IMR-90 (cell line): ENCODE measurements around the gene PPFIA2. TPM values are rescaled to one million over a fixed set of nuclear protein-coding genes. Genes with fewer than 3 reads are reported as not detected.

Experiments
- ATAC-seq: fragments of 200-7000 bp; cut with Tn5 transposase; 2 replicates; pipeline ENCODE4 v1.9.1; 2020; ENCODE audit warnings: low read depth, mild to moderate bottlenecking, moderate library complexity
- BruUV-seq: library from RNA; stranded (reverse); fragments of 400-500 nt; replicated peaks from 2 replicates; lab custom pipeline; 2021; lab: Mats Ljungman, UMichigan
- CTCF ChIA-PET: fragments of 300-600 bp; formaldehyde crosslinking; extraction: SDS; loops from one replicate; lab custom pipeline; 2021; ENCODE audit warnings: antibody characterized with exemption; lab: Yijun Ruan, JAX
- POLR2A ChIA-PET: fragments of 300-600 bp; sonication (Branson Sonifier 250); formaldehyde crosslinking; loops from one replicate; lab custom pipeline; 2022; ENCODE audit warnings: antibody characterized with exemption; ENCODE audit not compliant: unreplicated experiment; lab: Charles Lee
- DNase-seq: peaks from one replicate; pipeline ENCODE4 v3.0.0; 2013
- H2AFZ ChIP-seq: replicated peaks from 2 replicates; pipeline ENCODE3; 2013; ENCODE audit warnings: low read length, mild to moderate bottlenecking; ENCODE audit not compliant: poor library complexity
- H2AK5ac ChIP-seq: 2 replicates; pipeline ENCODE4 v1.6.1; 2013; ENCODE audit warnings: low read depth, low read length, inconsistent platforms
- H2AK9ac ChIP-seq: replicated peaks from 2 replicates; pipeline ENCODE3; 2013; ENCODE audit warnings: mild to moderate bottlenecking, low read depth, low read length, moderate library complexity; ENCODE audit not compliant: poor library complexity
- H2BK120ac ChIP-seq: 2 replicates; pipeline ENCODE4 v1.6.1; 2013; ENCODE audit warnings: low read depth, low read length, inconsistent platforms
- H2BK15ac ChIP-seq: 3 replicates; pipeline ENCODE4 v1.6.1; 2013; ENCODE audit warnings: low read depth, low read length, inconsistent platforms
- H2BK20ac ChIP-seq: 2 replicates; pipeline ENCODE4 v1.6.1; 2013; ENCODE audit warnings: low read depth, mild to moderate bottlenecking, inconsistent platforms, low read length, moderate library complexity
- H2BK5ac ChIP-seq: 2 replicates; pipeline ENCODE4 v1.6.1; 2013; ENCODE audit warnings: mild to moderate bottlenecking, low read depth, low read length, inconsistent platforms; ENCODE audit not compliant: poor library complexity, severe bottlenecking
- H3K14ac ChIP-seq: replicated peaks from 2 replicates; pipeline ENCODE4 v1.6.1; 2013; ENCODE audit warnings: low read depth, low read length, inconsistent platforms
- H3K18ac ChIP-seq: 2 replicates; pipeline ENCODE4 v1.6.1; 2013; ENCODE audit warnings: low read depth, low read length, control low read depth
- H3K23ac ChIP-seq: 2 replicates; pipeline ENCODE4 v1.6.1; 2013; ENCODE audit warnings: low read depth, low read length, inconsistent platforms
- H3K27ac ChIP-seq: 2 replicates; pipeline ENCODE4 v1.5.1; 2013; ENCODE audit warnings: mild to moderate bottlenecking, control low read depth, low read length; ENCODE audit not compliant: insufficient read depth
- H3K27me3 ChIP-seq: 2 replicates; pipeline ENCODE4 v1.6.1; 2013; ENCODE audit warnings: low read length; ENCODE audit not compliant: control insufficient read depth, insufficient read depth
- H3K36me3 ChIP-seq: 2 replicates; pipeline ENCODE4 v1.6.1; 2013; ENCODE audit warnings: low read length, mixed read lengths; ENCODE audit not compliant: control insufficient read depth, insufficient read depth
- H3K4ac ChIP-seq: 2 replicates; pipeline ENCODE4 v1.6.1; 2013; ENCODE audit warnings: low read depth, low read length, inconsistent platforms
- H3K4me1 ChIP-seq: 2 replicates; pipeline ENCODE4 v1.6.1; 2013; ENCODE audit warnings: low read length, mixed read lengths; ENCODE audit not compliant: control insufficient read depth, insufficient read depth
- H3K4me2 ChIP-seq: 2 replicates; pipeline ENCODE4 v1.6.1; 2013; ENCODE audit warnings: low read depth, mild to moderate bottlenecking, control low read depth, low read length, moderate library complexity
- H3K4me3 ChIP-seq: 2 replicates; pipeline ENCODE4 v1.5.1; 2013; ENCODE audit warnings: low read depth, mild to moderate bottlenecking, control low read depth, low read length, moderate library complexity; ENCODE audit not compliant: insufficient read depth
- H3K56ac ChIP-seq: 2 replicates; pipeline ENCODE4 v1.6.1; 2013; ENCODE audit warnings: low read length, inconsistent platforms; ENCODE audit not compliant: insufficient read depth; ENCODE audit errors: extremely low read depth
- H3K79me1 ChIP-seq, 2 experiments: 2 replicates each; pipeline ENCODE4 v1.6.1; 2013; ENCODE audit warnings: low read length in 2 of 2, inconsistent platforms in 1 of 2, low read depth in 1 of 2
- H3K9ac ChIP-seq: 2 replicates; pipeline ENCODE4 v1.6.1; 2013; ENCODE audit warnings: low read depth, low read length, control low read depth
- H3K9me1 ChIP-seq: 2 replicates; pipeline ENCODE4 v1.6.1; 2013; ENCODE audit warnings: low read length, inconsistent platforms; ENCODE audit not compliant: insufficient read depth
- H3K9me3 ChIP-seq: 2 replicates; pipeline ENCODE4 v1.6.1; 2013; ENCODE audit warnings: low read length; ENCODE audit not compliant: control insufficient read depth, insufficient read depth
- H4K20me1 ChIP-seq: 2 replicates; pipeline ENCODE4 v1.6.1; 2013; ENCODE audit warnings: low read length, inconsistent platforms; ENCODE audit not compliant: insufficient read depth
- H4K5ac ChIP-seq: 2 replicates; pipeline ENCODE4 v1.6.1; 2013; ENCODE audit warnings: mild to moderate bottlenecking, low read depth, low read length, control low read depth
- H4K8ac ChIP-seq, 2 experiments: 2 replicates each; pipeline ENCODE4 v1.6.1; 2013; ENCODE audit warnings: low read depth in 2 of 2, low read length in 2 of 2, control low read depth in 1 of 2, inconsistent platforms in 1 of 2
- H4K91ac ChIP-seq: 2 replicates; pipeline ENCODE4 v1.6.1; 2013; ENCODE audit warnings: low read depth, low read length, inconsistent platforms; ENCODE audit not compliant: insufficient read depth
- BHLHE40 ChIP-seq: fragments of 150-350 bp; IDR thresholded peaks from 2 replicates; pipeline ENCODE4 v1.6.1; 2016; ENCODE audit warnings: mild to moderate bottlenecking, low read depth, low read length
- CEBPB ChIP-seq: IDR thresholded peaks from 2 replicates; pipeline ENCODE4 v1.6.1; 2012; ENCODE audit warnings: low read depth, low read length, improper control_type of control experiment
- CHD1 ChIP-seq: IDR thresholded peaks from 2 replicates; pipeline ENCODE4 v1.6.1; 2012; ENCODE audit warnings: low read depth, low read length, improper control_type of control experiment
- CTCF ChIP-seq: conservative IDR thresholded peaks from 2 replicates; pipeline ENCODE4 v1.5.1; 2012; ENCODE audit warnings: mild to moderate bottlenecking, low read depth, low read length, improper control_type of control experiment
- ELK1 ChIP-seq: fragments of 150-350 bp; IDR thresholded peaks from 2 replicates; pipeline ENCODE4 v1.6.1; 2016; ENCODE audit warnings: low read depth, mild to moderate bottlenecking, low read length, moderate library complexity, borderline replicate concordance
- FOS ChIP-seq: fragments of 150-350 bp; IDR thresholded peaks from 2 replicates; pipeline ENCODE4 v1.6.1; 2016; ENCODE audit warnings: low read depth, low read length
- MAFK ChIP-seq: IDR thresholded peaks from 2 replicates; pipeline ENCODE4 v1.6.1; 2012; ENCODE audit warnings: low read depth, low read length, improper control_type of control experiment
- MAZ ChIP-seq: IDR thresholded peaks from 2 replicates; pipeline ENCODE4 v1.6.1; 2012; ENCODE audit warnings: low read depth, mild to moderate bottlenecking, low read length, improper control_type of control experiment, moderate library complexity, borderline replicate concordance
- MXI1 ChIP-seq: IDR thresholded peaks from 2 replicates; pipeline ENCODE4 v1.6.1; 2012; ENCODE audit warnings: low read depth, mild to moderate bottlenecking, low read length, moderate library complexity, borderline replicate concordance
- NFE2L2 ChIP-seq: fragments of 150-350 bp; IDR thresholded peaks from 2 replicates; pipeline ENCODE4 v1.6.1; 2016; ENCODE audit warnings: low read depth, mild to moderate bottlenecking, low read length
- POLR2A ChIP-seq: IDR thresholded peaks from 2 replicates; pipeline ENCODE4 v1.6.1; 2012; ENCODE audit warnings: mild to moderate bottlenecking, low read depth, low read length
- RAD21 ChIP-seq: IDR thresholded peaks from 2 replicates; pipeline ENCODE4 v1.6.1; 2012; ENCODE audit warnings: low read length, improper control_type of control experiment
- RCOR1 ChIP-seq: IDR thresholded peaks from 2 replicates; pipeline ENCODE4 v1.6.1; 2012; ENCODE audit warnings: mild to moderate bottlenecking, low read length, improper control_type of control experiment; ENCODE audit not compliant: insufficient replicate concordance
- RFX5 ChIP-seq: IDR thresholded peaks from 2 replicates; pipeline ENCODE4 v1.8.0; 2012; ENCODE audit warnings: low read depth, mild to moderate bottlenecking, low read length, moderate library complexity
- SMC3 ChIP-seq: fragments of 150-350 bp; IDR thresholded peaks from 2 replicates; pipeline ENCODE4 v1.6.1; 2016; ENCODE audit warnings: low read depth, mild to moderate bottlenecking, antibody characterized with exemption, low read length, moderate library complexity
- USF2 ChIP-seq: fragments of 150-350 bp; IDR thresholded peaks from 2 replicates; pipeline ENCODE4 v1.6.1; 2017; ENCODE audit warnings: mild to moderate bottlenecking, antibody characterized with exemption, low read length, low read depth
- WGBS, 2 experiments: methylation state at CpG; one replicate each; pipeline versions ENCODE4 v1.1.5 to v1.1.7; 2013; ENCODE audit warnings: missing lambda C conversion rate in 2 of 2; ENCODE audit not compliant: insufficient read length in 1 of 2; ENCODE audit errors: extremely low coverage in 2 of 2; 5-methylcytosine and 5-hydroxymethylcytosine counted together
- dilution Hi-C: fragments of 300-500 bp; cut with HindIII; formaldehyde crosslinking; loops from one replicate; pipeline ENCODE4 v1.14.3; 2018; ENCODE audit warnings: low sequenced_read_pairs; ENCODE audit not compliant: unreplicated experiment
- in situ Hi-C: fragments of 300-500 bp; cut with MboI; formaldehyde crosslinking; loops from 3 replicates; pipeline ENCODE4 v1.14.3; 2019; ENCODE audit warnings: low sequenced_read_pairs, inconsistent platforms, mixed read lengths
- intact Hi-C: fragments of 100-400 bp; cut with micrococcal nuclease; formaldehyde crosslinking; loops from 2 replicates; pipeline ENCODE4 v1.10.0; 2022
- polyA plus RNA-seq, 3 experiments: library from polyadenylated mRNA; depleted of rRNA; stranded (reverse); fragments of >200 nt; gene quantifications; 2 replicates each; pipeline ENCODE4 v1.2.3, GENCODE V29; 2012; ENCODE audit warnings: low replicate concordance in 1 of 3
- total RNA-seq: library from RNA; depleted of rRNA; stranded (reverse); fragments of >200 nt; gene quantifications from 2 replicates; pipeline ENCODE4 v1.2.3, GENCODE V29; 2012

The PPFIA2 gene
- total and polyA plus RNA-seq, 2 of the 4 experiments (the other 2 are of a cell fraction): 0.29 to 1.3 TPM

- Histone ChIP-seq H4K8ac (no peak overlapping the region), H2AK5ac (no peak overlapping the region), H3K27me3 (no peaks in the 10 kb centered on the region), H3K27ac (no peak overlapping the region), H2BK15ac (no peak overlapping the region), H3K56ac (no peak overlapping the region), H3K36me3 (no peaks in the 10 kb centered on the region), H3K9me1 (no peaks in the 10 kb centered on the region), H2AFZ (no peak overlapping the region), H3K9ac (no peak overlapping the region), H3K9me3 (no peaks in the 10 kb centered on the region), H3K4me3 (no peak overlapping the region), H4K5ac (no peak overlapping the region), H3K4me2 (no peak overlapping the region), H3K4ac (no peak overlapping the region), H2BK20ac (no peak overlapping the region), H2BK5ac (no peak overlapping the region), H2AK9ac (no peak overlapping the region), H3K23ac (no peak overlapping the region), H3K18ac (no peak overlapping the region), H4K91ac (no peak overlapping the region), H2BK120ac (no peak overlapping the region), H3K14ac (no peak overlapping the region), H3K4me1 (no peaks in the 10 kb centered on the region), H4K20me1 (no peaks in the 10 kb centered on the region), H3K79me1 (no peaks in the 10 kb centered on the region)
- dilution Hi-C loops: no loop called here
- POLR2A ChIA-PET: no interaction called here
- no CpG with 5 or more reads among the region's 1 CpG for WGBS, 2 experiments
- DNase-seq (no peak), ATAC-seq (no peak)
- CTCF ChIA-PET: no interaction called here
- intact Hi-C loops: no loop called here
- in situ Hi-C loops: no loop called here
- BruUV-seq: no TSS peak
- TF ChIP-seq POLR2A: no peak
- no peak for TF ChIP-seq NFE2L2
- TF ChIP-seq RCOR1: no peak
- TF ChIP-seq CTCF: no peak
- no peak for TF ChIP-seq BHLHE40
- TF ChIP-seq MAFK: no peak
- TF ChIP-seq MAZ: no peak
- TF ChIP-seq SMC3: no peak
- TF ChIP-seq MXI1: no peak
- no peak for TF ChIP-seq RFX5
- TF ChIP-seq ELK1: no peak
- TF ChIP-seq RAD21: no peak
- no peak for TF ChIP-seq FOS
- TF ChIP-seq CEBPB: no peak
- TF ChIP-seq USF2: no peak
- no peak for TF ChIP-seq CHD1
Measured at GRCh38 chr12:81386101-81386500, 373.0 kb downstream of the PPFIA2 start.
